B cell (primary cell): ENCODE measurements around the gene NR6A1.

ENCODE experiments used
- CTCF ChIP-seq: fragments of 200-600 bp; IDR thresholded peaks from one replicate; pipeline ENCODE4 v1.8.0; 2022; ENCODE audit warnings: antibody characterized with exemption, mild to moderate bottlenecking
- EZH2 ChIP-seq: IDR thresholded peaks from 2 replicates; pipeline ENCODE4 v1.6.1; 2012; ENCODE audit warnings: borderline replicate concordance, low read depth, mild to moderate bottlenecking, moderate library complexity, low read length; ENCODE audit not compliant: insufficient read depth, poor library complexity, severe bottlenecking

- TF ChIP-seq CTCF = no peak
- TF ChIP-seq EZH2 = no peak
Observed at GRCh38 chr9:124501771-124502320, 269.3 kb downstream of the NR6A1 start.
